ENCODE measurements around the gene CD180. TPM values are rescaled to one million over a fixed set of nuclear protein-coding genes. Genes with fewer than 3 reads are reported as not detected.
A peak's percentile ranks its signal among the peaks of the same experiment; 100 is the strongest.

CD180 gene
- total RNA-seq, 1 donor from 2014 or later, result not detected

DNA sequence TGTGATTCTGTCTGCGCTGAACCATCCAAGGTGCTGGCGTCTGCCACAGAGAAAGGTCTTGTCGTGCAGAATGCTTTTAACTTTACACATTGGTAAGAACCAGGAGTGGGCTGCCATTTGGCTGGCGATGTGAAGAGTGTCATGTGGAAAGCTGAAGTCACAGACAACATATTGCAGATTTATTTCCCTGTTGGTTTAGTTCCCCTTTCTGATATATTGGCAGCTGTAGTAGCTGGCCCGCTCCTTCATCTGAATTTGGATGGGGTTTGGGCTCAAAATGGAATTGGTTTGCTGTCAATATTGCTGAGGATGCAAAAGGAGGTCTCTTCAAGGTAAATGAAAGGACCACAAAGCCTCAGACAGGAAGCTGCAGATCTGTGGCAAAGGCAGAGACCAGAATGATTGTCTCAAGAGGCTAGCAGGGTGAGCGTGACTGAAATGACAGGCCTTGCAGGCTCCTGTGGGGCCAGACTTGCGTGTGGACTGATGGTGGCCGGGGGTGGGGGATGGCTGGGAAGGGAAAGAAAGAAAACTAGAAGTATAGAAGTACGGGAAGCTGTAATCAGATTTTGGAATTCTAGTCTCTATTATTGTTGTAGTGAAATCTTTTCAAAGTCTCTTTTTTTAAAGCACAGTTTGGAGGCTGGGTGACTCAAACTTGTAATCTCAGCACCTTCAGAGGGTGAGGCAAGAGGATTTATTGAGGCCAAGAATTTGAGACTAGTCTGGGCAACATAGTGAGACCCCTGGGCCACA, 25.1 kb upstream of the CD180 start:
- Mint-ChIP-seq H3K36me3 (ENCODE audit: unreplicated experiment) (no peaks in the 10 kb centered on the region), H3K27me3 (ENCODE audit: unreplicated experiment) (peaks cover 5% of the 10 kb centered on the region), H3K4me3 (ENCODE audit: unreplicated experiment) (peak overlapping the region; percentile 9), H3K27ac (ENCODE audit: unreplicated experiment) (no peak overlapping the region), H3K9me3 (ENCODE audit: unreplicated experiment) (no peaks in the 10 kb centered on the region), H3K4me1 (ENCODE audit: low read depth, unreplicated experiment) (peaks cover 12% of the 10 kb centered on the region)
- DNase-seq, result no peak
- TF ChIP-seq, protein P1, sequence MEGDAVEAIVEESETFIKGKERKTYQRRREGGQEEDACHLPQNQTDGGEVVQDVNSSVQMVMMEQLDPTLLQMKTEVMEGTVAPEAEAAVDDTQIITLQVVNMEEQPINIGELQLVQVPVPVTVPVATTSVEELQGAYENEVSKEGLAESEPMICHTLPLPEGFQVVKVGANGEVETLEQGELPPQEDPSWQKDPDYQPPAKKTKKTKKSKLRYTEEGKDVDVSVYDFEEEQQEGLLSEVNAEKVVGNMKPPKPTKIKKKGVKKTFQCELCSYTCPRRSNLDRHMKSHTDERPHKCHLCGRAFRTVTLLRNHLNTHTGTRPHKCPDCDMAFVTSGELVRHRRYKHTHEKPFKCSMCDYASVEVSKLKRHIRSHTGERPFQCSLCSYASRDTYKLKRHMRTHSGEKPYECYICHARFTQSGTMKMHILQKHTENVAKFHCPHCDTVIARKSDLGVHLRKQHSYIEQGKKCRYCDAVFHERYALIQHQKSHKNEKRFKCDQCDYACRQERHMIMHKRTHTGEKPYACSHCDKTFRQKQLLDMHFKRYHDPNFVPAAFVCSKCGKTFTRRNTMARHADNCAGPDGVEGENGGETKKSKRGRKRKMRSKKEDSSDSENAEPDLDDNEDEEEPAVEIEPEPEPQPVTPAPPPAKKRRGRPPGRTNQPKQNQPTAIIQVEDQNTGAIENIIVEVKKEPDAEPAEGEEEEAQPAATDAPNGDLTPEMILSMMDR (IDR thresholded peaks at IDR 0.05; ENCODE audit: partially characterized antibody, unreplicated experiment), result no peak

DNA sequence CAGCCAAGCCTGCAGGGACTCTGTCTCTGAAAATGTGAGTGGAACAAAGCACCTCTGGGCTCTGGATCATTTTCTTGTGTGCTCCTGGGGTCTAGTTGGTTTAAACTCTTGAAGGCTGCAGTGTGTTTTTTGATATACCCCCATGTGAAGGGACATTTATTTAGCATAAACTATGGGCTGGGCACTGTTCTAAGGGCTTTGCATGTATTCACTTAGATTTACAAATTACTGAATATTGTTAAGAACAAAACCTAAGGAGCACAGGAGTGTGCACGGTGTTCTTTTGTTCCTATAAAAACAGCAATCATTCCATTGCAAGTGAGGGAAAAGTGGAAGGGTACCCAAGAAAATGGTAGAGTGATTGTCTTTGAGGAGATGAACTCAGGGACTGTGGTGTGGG, 20.0 kb upstream of the CD180 start:
- TF ChIP-seq, protein P1 (IDR thresholded peaks at IDR 0.05; ENCODE audit: partially characterized antibody, unreplicated experiment), result no peak
- Mint-ChIP-seq H3K27me3 (ENCODE audit: unreplicated experiment) (peaks cover 6% of the 10 kb centered on the region), H3K4me3 (ENCODE audit: unreplicated experiment) (no peak overlapping the region), H3K36me3 (ENCODE audit: unreplicated experiment) (no peaks in the 10 kb centered on the region), H3K9me3 (ENCODE audit: unreplicated experiment) (peaks cover 2% of the 10 kb centered on the region), H3K4me1 (ENCODE audit: low read depth, unreplicated experiment) (peaks cover 8% of the 10 kb centered on the region), H3K27ac (ENCODE audit: unreplicated experiment) (no peak overlapping the region)
- DNase-seq, result no peak

DNA sequence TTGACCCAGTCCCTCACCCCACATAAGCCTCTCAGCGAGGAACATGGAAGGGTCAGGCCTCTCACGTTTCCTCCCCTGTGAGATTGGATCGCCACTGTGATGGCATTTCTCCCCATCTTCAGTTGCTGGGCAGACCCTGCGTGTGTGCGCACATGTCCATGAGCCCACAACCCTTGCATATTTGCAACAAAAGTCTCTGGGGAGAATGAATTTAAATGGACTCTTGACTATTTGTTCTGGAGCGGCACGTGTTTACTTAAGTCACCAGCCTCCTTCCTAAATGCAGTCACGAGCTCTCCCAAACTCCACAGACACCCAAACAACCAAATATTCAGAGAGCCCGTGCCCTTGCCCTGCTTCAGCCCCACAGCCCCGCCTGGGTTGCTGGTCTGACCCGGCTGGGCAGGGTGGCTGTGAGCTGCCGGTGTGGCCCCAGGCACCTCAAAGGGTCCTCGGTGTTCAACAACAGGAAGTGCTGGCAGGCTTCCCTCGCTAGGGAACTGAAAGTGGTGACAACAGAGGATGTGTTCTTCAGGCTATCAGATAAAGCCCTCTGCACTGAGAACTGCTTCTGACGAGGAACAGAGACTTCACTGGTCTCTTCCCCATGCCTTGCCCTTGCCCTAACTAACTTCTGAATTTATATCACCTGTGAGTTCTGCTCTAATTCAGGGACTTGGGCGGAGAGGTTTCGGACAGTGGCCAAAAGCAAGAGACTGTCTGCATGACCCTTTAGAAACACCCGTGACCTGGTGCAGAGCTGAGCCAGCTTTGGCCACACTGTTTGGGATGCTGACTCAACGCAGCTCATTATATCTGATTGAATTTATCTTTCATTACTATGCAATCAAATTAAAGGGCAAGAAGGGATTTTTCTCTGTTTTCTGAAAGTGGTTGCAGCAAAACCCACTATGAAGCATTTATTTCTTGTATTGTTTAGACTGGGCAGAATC, 19.2 kb upstream of the CD180 start:
- peaks cover 4% of the 10 kb centered on the region for H3K4me1 Mint-ChIP-seq (ENCODE audit: low read depth, unreplicated experiment)
- H3K27me3 Mint-ChIP-seq (ENCODE audit: unreplicated experiment), result peaks cover 6% of the 10 kb centered on the region
- H3K4me3 Mint-ChIP-seq (ENCODE audit: unreplicated experiment), result no peak overlapping the region
- no peak for DNase-seq
- H3K9me3 Mint-ChIP-seq (ENCODE audit: unreplicated experiment), result peaks cover 2% of the 10 kb centered on the region
- TF ChIP-seq, protein P1 (IDR thresholded peaks at IDR 0.05; ENCODE audit: partially characterized antibody, unreplicated experiment), result no peak
- H3K36me3 Mint-ChIP-seq (ENCODE audit: unreplicated experiment), result no peaks in the 10 kb centered on the region
- no peak overlapping the region for H3K27ac Mint-ChIP-seq (ENCODE audit: unreplicated experiment)

DNA sequence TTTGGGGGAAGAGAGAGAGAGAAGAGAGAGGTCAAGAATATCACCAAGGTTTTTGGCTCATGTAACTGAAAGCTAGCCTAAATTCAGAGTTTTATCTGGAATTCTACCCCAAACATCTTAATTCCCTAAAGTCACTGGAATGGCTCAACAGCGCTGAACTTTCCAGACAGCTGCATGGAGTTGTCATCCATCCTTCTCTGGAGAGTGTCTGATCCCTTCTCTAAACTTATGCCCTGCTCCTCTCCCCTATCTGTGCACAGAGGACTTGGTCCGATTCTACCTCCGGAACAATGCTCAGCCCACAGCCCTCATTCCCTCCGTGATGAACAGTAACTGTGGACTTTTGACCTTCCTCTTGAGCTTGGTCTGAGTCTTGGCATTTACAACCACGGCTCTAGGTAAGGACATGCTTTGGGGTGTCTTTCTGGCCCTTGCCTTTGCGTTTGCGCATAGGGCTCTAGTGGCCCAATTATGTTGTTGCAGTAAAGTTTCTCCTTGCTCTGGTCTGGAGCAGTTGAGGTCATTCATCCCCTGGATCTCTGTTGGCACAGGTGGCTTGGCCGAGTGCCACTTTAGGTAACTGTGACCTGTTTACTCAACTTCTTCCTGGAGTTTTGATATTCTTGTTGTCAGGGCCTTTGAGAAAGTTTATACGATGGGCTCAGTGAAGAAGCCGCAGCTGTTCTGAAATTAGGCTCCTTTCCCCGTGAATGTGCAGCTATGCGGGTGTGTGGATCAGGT, 18.3 kb upstream of the CD180 start:
- H3K9me3 Mint-ChIP-seq (ENCODE audit: unreplicated experiment), result peaks cover 2% of the 10 kb centered on the region
- no peaks in the 10 kb centered on the region for H3K36me3 Mint-ChIP-seq (ENCODE audit: unreplicated experiment)
- no peak overlapping the region for H3K27ac Mint-ChIP-seq (ENCODE audit: unreplicated experiment)
- peaks cover 4% of the 10 kb centered on the region for H3K4me1 Mint-ChIP-seq (ENCODE audit: low read depth, unreplicated experiment)
- DNase-seq, result no peak
- no peak overlapping the region for H3K4me3 Mint-ChIP-seq (ENCODE audit: unreplicated experiment)
- TF ChIP-seq, protein P1 (IDR thresholded peaks at IDR 0.05; ENCODE audit: partially characterized antibody, unreplicated experiment), result no peak
- peaks cover 5% of the 10 kb centered on the region for H3K27me3 Mint-ChIP-seq (ENCODE audit: unreplicated experiment)
